C4-2B (cell line): ENCODE measurements around the gene SMIM20.

Experiments used
- CTCF ChIP-seq: fragments of 450-650 bp; conservative IDR thresholded peaks from 2 replicates; pipeline ENCODE4 v1.5.1; 2017; ENCODE audit warnings: mild to moderate bottlenecking
- ZFX ChIP-seq: fragments of 450-650 bp; IDR thresholded peaks from 2 replicates; pipeline ENCODE4 v1.6.1; 2017

- TF ChIP-seq CTCF: no peak
- no peak for TF ChIP-seq ZFX
Measured at GRCh38 chr4:25914670-25915352, 791 bp downstream of the SMIM20 start.
